Measurements from ENCODE around the gene FOXP4. TPM values are rescaled to one million over a fixed set of nuclear protein-coding genes. Genes with fewer than 3 reads are reported as not detected.

FOXP4 gene
- total and polyA plus RNA-seq, 2 of the 13 experiments (the other 11 are each of a cell fraction or from before 2014, with no cell fraction given): 11.0 to 12.4 TPM

DNA sequence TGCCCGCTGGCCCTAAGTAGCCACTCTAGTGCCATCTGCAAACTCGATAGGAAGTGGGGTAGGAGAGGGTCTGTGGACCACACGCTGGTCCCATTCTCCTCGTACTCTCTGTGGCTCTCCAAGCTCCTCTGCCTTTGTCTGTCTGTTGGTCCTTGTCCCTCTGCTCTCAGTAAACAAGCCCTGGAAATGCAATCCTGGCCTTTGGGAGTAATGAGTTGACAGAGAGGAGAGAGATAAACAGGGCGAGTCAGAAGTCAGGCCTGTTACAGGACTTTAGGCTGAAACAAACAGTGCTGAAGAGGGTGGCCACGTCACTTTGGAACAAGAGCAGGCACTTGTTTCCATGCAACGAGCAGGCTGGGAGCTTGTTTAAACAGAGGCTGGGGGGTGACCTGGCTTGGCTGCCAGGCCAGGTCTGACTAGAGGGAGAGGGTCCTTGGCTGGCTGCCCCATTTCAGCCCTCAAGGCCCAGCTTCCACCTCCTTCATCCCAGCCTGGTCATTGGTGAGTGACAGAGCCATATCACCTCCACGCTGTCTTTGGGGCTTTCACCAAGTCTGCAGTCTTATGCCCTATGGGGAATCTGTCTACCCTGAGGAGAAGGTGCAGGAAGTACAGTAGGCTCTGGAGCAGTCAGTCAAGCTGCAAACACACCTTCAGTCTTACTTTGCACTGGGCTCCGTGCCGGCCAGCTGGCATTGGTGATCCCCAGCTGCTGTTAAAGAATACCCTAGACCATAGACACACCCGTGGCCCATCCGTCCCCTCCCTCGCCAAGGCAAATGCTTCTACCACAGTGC is 22.6 kb downstream of the FOXP4 start (continued):
- TF ChIP-seq, protein P1, sequence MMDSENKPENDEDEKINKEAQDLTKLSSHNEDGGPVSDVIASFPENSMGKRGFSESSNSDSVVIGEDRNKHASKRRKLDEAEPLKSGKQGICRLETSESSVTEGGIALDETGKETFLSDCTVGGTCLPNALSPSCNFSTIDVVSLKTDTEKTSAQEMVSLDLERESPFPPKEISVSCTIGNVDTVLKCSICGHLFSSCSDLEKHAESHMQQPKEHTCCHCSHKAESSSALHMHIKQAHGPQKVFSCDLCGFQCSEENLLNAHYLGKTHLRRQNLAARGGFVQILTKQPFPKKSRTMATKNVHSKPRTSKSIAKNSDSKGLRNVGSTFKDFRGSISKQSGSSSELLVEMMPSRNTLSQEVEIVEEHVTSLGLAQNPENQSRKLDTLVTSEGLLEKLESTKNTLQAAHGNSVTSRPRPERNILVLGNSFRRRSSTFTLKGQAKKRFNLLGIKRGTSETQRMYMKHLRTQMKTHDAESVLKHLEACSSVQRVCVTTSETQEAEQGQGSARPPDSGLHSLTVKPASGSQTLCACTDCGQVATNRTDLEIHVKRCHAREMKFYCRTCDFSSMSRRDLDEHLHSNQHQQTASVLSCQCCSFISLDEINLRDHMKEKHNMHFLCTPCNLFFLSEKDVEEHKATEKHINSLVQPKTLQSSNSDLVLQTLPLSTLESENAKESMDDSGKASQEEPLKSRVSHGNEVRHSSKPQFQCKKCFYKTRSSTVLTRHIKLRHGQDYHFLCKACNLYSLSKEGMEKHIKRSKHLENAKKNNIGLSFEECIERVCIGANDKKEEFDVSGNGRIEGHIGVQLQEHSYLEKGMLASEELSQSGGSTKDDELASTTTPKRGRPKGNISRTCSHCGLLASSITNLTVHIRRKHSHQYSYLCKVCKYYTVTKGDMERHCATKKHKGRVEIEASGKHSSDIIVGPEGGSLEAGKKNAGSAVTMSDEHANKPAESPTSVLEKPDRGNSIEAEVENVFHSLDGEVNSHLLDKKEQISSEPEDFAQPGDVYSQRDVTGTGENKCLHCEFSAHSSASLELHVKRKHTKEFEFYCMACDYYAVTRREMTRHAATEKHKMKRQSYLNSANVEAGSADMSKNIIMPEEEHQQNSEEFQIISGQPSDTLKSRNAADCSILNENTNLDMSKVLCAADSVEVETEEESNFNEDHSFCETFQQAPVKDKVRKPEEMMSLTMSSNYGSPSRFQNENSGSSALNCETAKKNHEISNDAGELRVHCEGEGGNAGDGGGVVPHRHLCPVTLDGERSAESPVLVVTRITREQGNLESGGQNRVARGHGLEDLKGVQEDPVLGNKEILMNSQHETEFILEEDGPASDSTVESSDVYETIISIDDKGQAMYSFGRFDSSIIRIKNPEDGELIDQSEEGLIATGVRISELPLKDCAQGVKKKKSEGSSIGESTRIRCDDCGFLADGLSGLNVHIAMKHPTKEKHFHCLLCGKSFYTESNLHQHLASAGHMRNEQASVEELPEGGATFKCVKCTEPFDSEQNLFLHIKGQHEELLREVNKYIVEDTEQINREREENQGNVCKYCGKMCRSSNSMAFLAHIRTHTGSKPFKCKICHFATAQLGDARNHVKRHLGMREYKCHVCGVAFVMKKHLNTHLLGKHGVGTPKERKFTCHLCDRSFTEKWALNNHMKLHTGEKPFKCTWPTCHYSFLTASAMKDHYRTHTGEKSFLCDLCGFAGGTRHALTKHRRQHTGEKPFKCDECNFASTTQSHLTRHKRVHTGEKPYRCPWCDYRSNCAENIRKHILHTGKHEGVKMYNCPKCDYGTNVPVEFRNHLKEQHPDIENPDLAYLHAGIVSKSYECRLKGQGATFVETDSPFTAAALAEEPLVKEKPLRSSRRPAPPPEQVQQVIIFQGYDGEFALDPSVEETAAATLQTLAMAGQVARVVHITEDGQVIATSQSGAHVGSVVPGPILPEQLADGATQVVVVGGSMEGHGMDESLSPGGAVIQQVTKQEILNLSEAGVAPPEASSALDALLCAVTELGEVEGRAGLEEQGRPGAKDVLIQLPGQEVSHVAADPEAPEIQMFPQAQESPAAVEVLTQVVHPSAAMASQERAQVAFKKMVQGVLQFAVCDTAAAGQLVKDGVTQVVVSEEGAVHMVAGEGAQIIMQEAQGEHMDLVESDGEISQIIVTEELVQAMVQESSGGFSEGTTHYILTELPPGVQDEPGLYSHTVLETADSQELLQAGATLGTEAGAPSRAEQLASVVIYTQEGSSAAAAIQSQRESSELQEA (CRISPR knock-in tag; IDR thresholded peaks at IDR 0.05; ENCODE audit: not compliant biosample characterization): peak; percentile 38
- no peak for TF ChIP-seq HDAC6 (IDR thresholded peaks at IDR 0.05; ENCODE audit: low read depth, low read length)
- TF ChIP-seq ZBTB7A (CRISPR knock-in tag; IDR thresholded peaks at IDR 0.05): peak; percentile 94; the same call in 1 of the 2 replicates
- TF ChIP-seq JUN (CRISPR knock-in tag; IDR thresholded peaks at IDR 0.05): peak; percentile 85
- TF ChIP-seq HOXD1 (CRISPR knock-in tag; IDR thresholded peaks at IDR 0.05): peak; percentile 76; the same call in 1 of the 2 replicates
- no peak for TF ChIP-seq HNRNPUL1 (IDR thresholded peaks at IDR 0.05; ENCODE audit: low read depth, low read length)
- TF ChIP-seq DR1 (CRISPR knock-in tag; IDR thresholded peaks at IDR 0.05): peak; percentile 47; the same call in 1 of the 2 replicates
- TF ChIP-seq LCORL (IDR thresholded peaks at IDR 0.05): peak; percentile 84
- TF ChIP-seq LCORL (CRISPR knock-in tag; IDR thresholded peaks at IDR 0.05): peak; percentile 100
- peak; percentile 81 for TF ChIP-seq ZMYM4 (CRISPR knock-in tag; IDR thresholded peaks at IDR 0.05)
- peak; percentile 73; the same call in 1 of the 2 replicates for TF ChIP-seq CBX5 (CRISPR knock-in tag; IDR thresholded peaks at IDR 0.05; ENCODE audit: borderline replicate concordance)
- peak; percentile 90 for TF ChIP-seq NCOA2 (CRISPR knock-in tag; IDR thresholded peaks at IDR 0.05)
- peak; percentile 98 for TF ChIP-seq SIX1 (CRISPR knock-in tag; IDR thresholded peaks at IDR 0.05; ENCODE audit: borderline replicate concordance)
- 0 out of 2 replicates have a peak, but pooled peaks have one; percentile 16 for TF ChIP-seq NFYB (CRISPR knock-in tag; IDR thresholded peaks at IDR 0.05)
- peak; percentile 98 for TF ChIP-seq XBP1 (CRISPR knock-in tag; IDR thresholded peaks at IDR 0.05)
- no peak for TF ChIP-seq ZNF781 (CRISPR knock-in tag; IDR thresholded peaks at IDR 0.05; ENCODE audit: borderline replicate concordance, not compliant biosample characterization)
- peak; percentile 99 for TF ChIP-seq SAP130 (CRISPR knock-in tag; IDR thresholded peaks at IDR 0.05; ENCODE audit: low read depth)
- no peak for TF ChIP-seq PAF1 (CRISPR knock-in tag; IDR thresholded peaks at IDR 0.05)
- no peak for TF ChIP-seq NONO (IDR thresholded peaks at IDR 0.05)
- TF ChIP-seq NONO (CRISPR knock-in tag; conservative IDR thresholded peaks at IDR 0.05): peak; percentile 98
- TF ChIP-seq, protein P2, sequence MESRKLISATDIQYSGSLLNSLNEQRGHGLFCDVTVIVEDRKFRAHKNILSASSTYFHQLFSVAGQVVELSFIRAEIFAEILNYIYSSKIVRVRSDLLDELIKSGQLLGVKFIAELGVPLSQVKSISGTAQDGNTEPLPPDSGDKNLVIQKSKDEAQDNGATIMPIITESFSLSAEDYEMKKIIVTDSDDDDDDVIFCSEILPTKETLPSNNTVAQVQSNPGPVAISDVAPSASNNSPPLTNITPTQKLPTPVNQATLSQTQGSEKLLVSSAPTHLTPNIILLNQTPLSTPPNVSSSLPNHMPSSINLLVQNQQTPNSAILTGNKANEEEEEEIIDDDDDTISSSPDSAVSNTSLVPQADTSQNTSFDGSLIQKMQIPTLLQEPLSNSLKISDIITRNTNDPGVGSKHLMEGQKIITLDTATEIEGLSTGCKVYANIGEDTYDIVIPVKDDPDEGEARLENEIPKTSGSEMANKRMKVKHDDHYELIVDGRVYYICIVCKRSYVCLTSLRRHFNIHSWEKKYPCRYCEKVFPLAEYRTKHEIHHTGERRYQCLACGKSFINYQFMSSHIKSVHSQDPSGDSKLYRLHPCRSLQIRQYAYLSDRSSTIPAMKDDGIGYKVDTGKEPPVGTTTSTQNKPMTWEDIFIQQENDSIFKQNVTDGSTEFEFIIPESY (CRISPR knock-in tag; IDR thresholded peaks at IDR 0.05): peak; percentile 34; the same call in 1 of the 2 replicates
- TF ChIP-seq RBAK (CRISPR knock-in tag; IDR thresholded peaks at IDR 0.05): peak; percentile 93

All from HepG2 (cell line).